HEK293T (cell line): ENCODE results near the gene BANK1.

ENCODE experiments used
- CTCF ChIA-PET: fragments of 350-600 bp; formaldehyde crosslinking; extraction: SDS; loops from one replicate; lab custom pipeline; 2021; ENCODE audit warnings: antibody characterized with exemption, inconsistent platforms; lab: Yijun Ruan, JAX
- POLR2A ChIA-PET: fragments of 350-600 bp; formaldehyde crosslinking; extraction: SDS; loops from one replicate; lab custom pipeline; 2020; ENCODE audit warnings: antibody characterized with exemption, inconsistent platforms; lab: Yijun Ruan, JAX
- DNase-seq: peaks from one replicate; pipeline ENCODE4 v3.0.0; 2012; ENCODE audit warnings: mixed read lengths; ENCODE audit errors: extremely low spot score
- ARNT ChIP-seq: fragments of 450-650 bp; IDR thresholded peaks from 2 replicates; pipeline ENCODE4 v1.6.1; 2017; ENCODE audit warnings: mild to moderate bottlenecking
- BHLHE40 ChIP-seq: fragments of 450-650 bp; IDR thresholded peaks from 2 replicates; pipeline ENCODE4 v1.6.1; 2016; ENCODE audit warnings: mild to moderate bottlenecking, moderate library complexity, borderline replicate concordance
- CTBP1 ChIP-seq: fragments of 450-650 bp; IDR thresholded peaks from 2 replicates; pipeline ENCODE4 v1.6.1; 2016; ENCODE audit warnings: borderline replicate concordance
- ELF4 ChIP-seq: fragments of 450-650 bp; IDR thresholded peaks from 2 replicates; pipeline ENCODE4 v1.6.1; 2017; ENCODE audit warnings: antibody characterized with exemption
- FOXA1 ChIP-seq: fragments of 450-650 bp; IDR thresholded peaks from 2 replicates; pipeline ENCODE4 v1.6.1; 2016; ENCODE audit warnings: mild to moderate bottlenecking
- FOXK2 ChIP-seq: fragments of 450-650 bp; IDR thresholded peaks from 2 replicates; pipeline ENCODE4 v1.6.1; 2016; ENCODE audit warnings: mild to moderate bottlenecking
- FOXM1 ChIP-seq: fragments of 450-650 bp; IDR thresholded peaks from 2 replicates; pipeline ENCODE4 v1.6.1; 2017; ENCODE audit warnings: mild to moderate bottlenecking, borderline replicate concordance
- HDGF ChIP-seq: fragments of 450-650 bp; IDR thresholded peaks from 2 replicates; pipeline ENCODE4 v1.6.1; 2017; ENCODE audit warnings: antibody characterized with exemption, borderline replicate concordance
- L3MBTL2 ChIP-seq: fragments of 450-650 bp; conservative IDR thresholded peaks from 2 replicates; pipeline ENCODE4 v1.6.1; 2016; ENCODE audit warnings: mild to moderate bottlenecking
- LEF1 ChIP-seq: fragments of 450-650 bp; IDR thresholded peaks from 2 replicates; pipeline ENCODE4 v1.6.1; 2017; ENCODE audit warnings: mild to moderate bottlenecking, borderline replicate concordance
- NFRKB ChIP-seq: fragments of 450-650 bp; IDR thresholded peaks from 2 replicates; pipeline ENCODE4 v1.6.1; 2016; ENCODE audit warnings: mild to moderate bottlenecking, moderate library complexity
- PKNOX1 ChIP-seq: fragments of 450-650 bp; IDR thresholded peaks from 2 replicates; pipeline ENCODE4 v1.6.1; 2016
- SP1 ChIP-seq: fragments of 450-650 bp; IDR thresholded peaks from 2 replicates; pipeline ENCODE4 v1.6.1; 2017
- SUZ12 ChIP-seq: fragments of 450-650 bp; IDR thresholded peaks from 2 replicates; pipeline ENCODE4 v1.6.1; 2016; ENCODE audit warnings: mild to moderate bottlenecking
- TARDBP ChIP-seq: fragments of 450-650 bp; IDR thresholded peaks from 2 replicates; pipeline ENCODE4 v1.6.1; 2016
- ZNF384 ChIP-seq: fragments of 450-650 bp; IDR thresholded peaks from 2 replicates; pipeline ENCODE4 v1.6.1; 2016

BANK1 gene

GRCh38 chr4:101856149-101856548 lies 65.6 kb downstream of the BANK1 start:
- CTCF ChIA-PET: interaction anchor here (1.0 kb wide), 1 partner anchor 15 kb away, joined by 3 read pairs; no protein-coding TSS in a partner anchor
- DNase-seq: no peak
- TF ChIP-seq HDGF (no peak), BHLHE40 (no peak), SP1 (no peak), CTBP1 (no peak), PKNOX1 (no peak)
- POLR2A ChIA-PET: no interaction called here

- CTCF ChIA-PET: interaction anchor here (1.0 kb wide), 1 partner anchor 14 kb away, joined by 3 read pairs; no protein-coding TSS in a partner anchor
- POLR2A ChIA-PET: no interaction called here
- TF ChIP-seq FOXM1 (no peak), LEF1 (no peak), FOXK2 (no peak), TARDBP (no peak)
- no peak for DNase-seq
Observed at GRCh38 chr4:101857176-101857575, 66.6 kb downstream of the BANK1 start.

GRCh38 chr4:101858641-101859040 lies 68.1 kb downstream of the BANK1 start:
- CTCF ChIA-PET: no interaction called here
- DNase-seq: no peak
- TF ChIP-seq CTBP1: no peak
- TF ChIP-seq FOXK2: no peak
- TF ChIP-seq NFRKB: no peak
- no peak for TF ChIP-seq ARNT
- no peak for TF ChIP-seq SUZ12
- TF ChIP-seq BHLHE40: no peak
- no peak for TF ChIP-seq ZNF384
- TF ChIP-seq FOXM1: no peak
- POLR2A ChIA-PET: no interaction called here

GRCh38 chr4:101862595-101862994 lies 72.1 kb downstream of the BANK1 start:
- no peak for DNase-seq
- no peak for TF ChIP-seq PKNOX1
- TF ChIP-seq LEF1: no peak
- no peak for TF ChIP-seq L3MBTL2
- no peak for TF ChIP-seq FOXA1
- no peak for TF ChIP-seq BHLHE40
- no peak for TF ChIP-seq HDGF
- TF ChIP-seq SUZ12: no peak
- TF ChIP-seq SP1: no peak
- TF ChIP-seq NFRKB: no peak
- TF ChIP-seq ZNF384: no peak
- no peak for TF ChIP-seq CTBP1
- TF ChIP-seq FOXK2: no peak
- ChIA-PET CTCF (no interaction called here), POLR2A (no interaction called here)

- DNase-seq: no peak
- CTCF ChIA-PET: no interaction called here
- POLR2A ChIA-PET: no interaction called here
- TF ChIP-seq PKNOX1 (no peak), TARDBP (no peak), ARNT (no peak), FOXK2 (no peak), LEF1 (no peak), FOXA1 (no peak), HDGF (no peak), ZNF384 (no peak), SP1 (no peak), SUZ12 (no peak), NFRKB (no peak), CTBP1 (no peak), ELF4 (no peak), FOXM1 (no peak)
Observed at GRCh38 chr4:101864660-101865059, 74.1 kb downstream of the BANK1 start.

- DNase-seq: no peak
- CTCF ChIA-PET: no interaction called here
- TF ChIP-seq FOXA1: no peak
- TF ChIP-seq BHLHE40: no peak
- no peak for TF ChIP-seq CTBP1
- POLR2A ChIA-PET: no interaction called here
Observed at GRCh38 chr4:101865501-101866062, 75.1 kb downstream of the BANK1 start.

- POLR2A ChIA-PET: no interaction called here
- no peak for DNase-seq
- CTCF ChIA-PET: interaction anchor here (0.9 kb wide), 1 partner anchor 14 kb away, joined by 3 read pairs; no protein-coding TSS in a partner anchor
- TF ChIP-seq ELF4 (no peak), LEF1 (no peak), FOXA1 (no peak)
Observed at GRCh38 chr4:101870874-101871273, 80.3 kb downstream of the BANK1 start.
